Astrocyte of the cerebellum (primary cell): ENCODE data around the gene MSS51.

Experiments used
- DNase-seq: peaks from one replicate; pipeline ENCODE4 v3.0.0-alpha.2; 2011; ENCODE audit warnings: low read depth
- H3K4me3 ChIP-seq: 2 replicates; pipeline ENCODE4 v1.5.1; 2011; ENCODE audit warnings: mild to moderate bottlenecking, low read depth, low read length, moderate library complexity
- CTCF ChIP-seq: IDR thresholded peaks from 2 replicates; pipeline ENCODE4 v1.5.1; 2012; ENCODE audit warnings: low read length, low read depth, moderate library complexity, mild to moderate bottlenecking; ENCODE audit errors: missing control alignments
- in situ Hi-C: cut with HindIII; loops from 2 replicates; pipeline ENCODE4 v1.10.0; 2017; ENCODE audit warnings: low sequenced_read_pairs

The MSS51 gene

DNA sequence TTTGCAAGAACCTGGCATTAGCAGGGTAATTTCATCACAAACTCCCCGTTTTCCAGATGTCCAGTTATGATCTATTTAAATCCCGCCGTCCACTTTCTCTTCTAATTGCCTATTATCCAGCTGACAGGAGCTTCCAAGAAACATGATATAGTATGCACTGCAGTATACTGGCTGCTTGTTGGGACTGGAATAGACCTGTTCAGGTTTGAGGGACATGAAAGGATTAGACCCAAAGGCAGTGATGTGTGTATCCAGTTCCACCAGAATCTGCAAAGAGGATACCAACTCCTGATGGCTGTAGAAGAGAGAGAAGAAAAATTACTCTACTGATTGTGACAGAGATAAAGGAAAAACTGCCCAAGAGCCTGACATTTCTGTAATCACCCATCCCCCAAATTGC, 8.9 kb downstream of the MSS51 start:
- no peak for DNase-seq
- in situ Hi-C loops = no loop called here
- no peak for TF ChIP-seq CTCF
- H3K4me3 ChIP-seq = no peak overlapping the region

- in situ Hi-C loops = no loop called here
Observed at GRCh38 chr10:73423309-73423708, 10.1 kb downstream of the MSS51 start.

DNA sequence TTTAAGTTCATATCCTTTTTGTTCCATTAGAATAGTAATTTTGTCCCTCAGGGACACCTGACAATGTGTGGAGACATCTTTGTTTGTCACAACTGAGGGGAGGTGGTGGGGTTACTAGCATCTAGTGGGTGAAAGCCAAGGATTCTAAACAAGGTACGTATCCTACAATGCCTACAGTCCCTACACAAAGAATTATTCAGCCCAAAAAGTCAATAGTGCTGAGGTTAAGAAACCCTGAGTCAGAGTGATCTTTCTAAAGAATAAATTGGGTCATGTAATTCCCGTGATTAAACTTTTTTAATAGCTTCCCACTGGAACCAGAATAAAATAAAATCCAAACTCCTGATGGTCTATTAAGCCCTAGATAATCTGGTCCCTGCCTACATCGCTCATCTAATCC, 16.8 kb downstream of the MSS51 start:
- no peak for DNase-seq
- H3K4me3 ChIP-seq = no peak overlapping the region
- in situ Hi-C loops = no loop called here
- no peak for TF ChIP-seq CTCF

More at GRCh38 chr10:73423309-73423708, 10.1 kb downstream of the MSS51 start:
- H3K4me3 ChIP-seq = no peak overlapping the region
- DNase-seq = no peak
- no peak for TF ChIP-seq CTCF

GRCh38 chr10:73414230-73414945, 19.0 kb downstream of the MSS51 start:
- TF ChIP-seq CTCF = no peak
- peak overlapping the region; percentile 71 for H3K4me3 ChIP-seq
- in situ Hi-C loops = no loop called here
- no peak for DNase-seq

- H3K4me3 ChIP-seq = peak within 1 kb of the TSS; percentile 71
- no peak for TF ChIP-seq CTCF
- in situ Hi-C loops = no loop called here
- peak; percentile 54 for DNase-seq
Observed at GRCh38 chr10:73413528-73414229, 19.7 kb downstream of the MSS51 start, which contains the start of gene ANXA7. Gene ANXA7 (minus strand): TSS chr10:73414058. CDS start chr10:73400856, 13,202 bp downstream.

DNA sequence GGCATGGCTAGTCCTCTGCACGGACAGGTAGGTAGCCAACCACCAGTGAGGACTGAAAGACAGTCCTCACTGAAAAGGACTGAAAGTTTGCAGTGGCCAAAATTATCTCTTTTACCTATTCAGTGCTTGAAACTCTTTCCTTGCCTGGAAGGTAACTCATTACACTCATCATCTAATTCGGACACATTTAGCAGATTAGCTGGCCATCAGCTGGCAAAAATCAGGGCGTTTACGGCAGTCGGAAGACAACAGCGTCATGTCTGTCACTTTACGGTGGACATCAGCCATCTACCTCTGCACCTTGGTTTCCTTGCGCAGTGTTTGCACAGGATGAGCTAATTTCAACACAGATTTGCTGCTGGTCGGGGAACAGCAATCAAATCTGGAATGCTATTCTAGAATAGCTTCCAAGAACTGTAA, 20.2 kb downstream of the MSS51 start:
- H3K4me3 ChIP-seq = peak overlapping the region; percentile 71
- in situ Hi-C loops = no loop called here
- no peak for DNase-seq
- no peak for TF ChIP-seq CTCF
